Hepatocyte (in vitro differentiated cells): ENCODE data around the gene MDFI.

Source experiments
- CTCF ChIP-seq: fragments of 200-600 bp; sonication (generic); IDR thresholded peaks from 2 replicates; pipeline ENCODE4 v1.5.1; 2016; ENCODE audit warnings: antibody characterized with exemption, mild to moderate bottlenecking; ENCODE audit not compliant: poor library complexity
- EZH2 ChIP-seq: fragments of 200-600 bp; sonication (generic); IDR thresholded peaks from 2 replicates; pipeline ENCODE4 v1.6.1; 2016; ENCODE audit warnings: antibody characterized with exemption, mild to moderate bottlenecking, borderline replicate concordance

- TF ChIP-seq CTCF (no peak), EZH2 (no peak)
These were observed 51.1 kb downstream of the MDFI start for GRCh38 chr6:41689171-41690008.
